C4-2B (cell line): ENCODE measurements around the gene ITGB3.

Source experiments
- H3K27ac ChIP-seq: fragments of 450-650 bp; 2 replicates; pipeline ENCODE4 v1.5.1; 2017
- ZFX ChIP-seq: fragments of 450-650 bp; IDR thresholded peaks from 2 replicates; pipeline ENCODE4 v1.6.1; 2017
- TF ChIP-seq, protein P1 (sequence below): fragments of 450-650 bp; conservative IDR thresholded peaks from 2 replicates; pipeline ENCODE4 v1.5.1; 2017; ENCODE audit warnings: mild to moderate bottlenecking

ITGB3 gene

DNA sequence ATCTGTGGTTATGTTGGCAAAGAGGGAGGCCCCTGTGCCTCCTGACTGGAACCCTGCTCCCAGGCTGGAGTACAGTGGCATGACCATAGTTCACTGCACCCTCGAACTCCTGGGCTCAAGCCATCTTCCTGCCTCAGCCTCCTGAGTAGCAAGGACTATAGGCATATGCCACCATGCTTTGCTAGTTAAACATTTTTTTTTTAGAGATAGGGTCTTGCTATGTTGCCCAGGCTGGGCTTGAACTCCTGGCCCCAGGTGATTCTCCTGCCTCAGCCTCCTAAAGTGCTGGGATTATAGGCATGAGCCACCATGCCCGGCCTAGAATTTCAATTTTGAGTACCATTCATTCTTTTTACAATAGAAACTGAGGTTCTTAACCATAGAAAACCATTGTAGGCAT, 21.2 kb upstream of the ITGB3 start:
- H3K27ac ChIP-seq = no peak overlapping the region
- TF ChIP-seq, protein P1, sequence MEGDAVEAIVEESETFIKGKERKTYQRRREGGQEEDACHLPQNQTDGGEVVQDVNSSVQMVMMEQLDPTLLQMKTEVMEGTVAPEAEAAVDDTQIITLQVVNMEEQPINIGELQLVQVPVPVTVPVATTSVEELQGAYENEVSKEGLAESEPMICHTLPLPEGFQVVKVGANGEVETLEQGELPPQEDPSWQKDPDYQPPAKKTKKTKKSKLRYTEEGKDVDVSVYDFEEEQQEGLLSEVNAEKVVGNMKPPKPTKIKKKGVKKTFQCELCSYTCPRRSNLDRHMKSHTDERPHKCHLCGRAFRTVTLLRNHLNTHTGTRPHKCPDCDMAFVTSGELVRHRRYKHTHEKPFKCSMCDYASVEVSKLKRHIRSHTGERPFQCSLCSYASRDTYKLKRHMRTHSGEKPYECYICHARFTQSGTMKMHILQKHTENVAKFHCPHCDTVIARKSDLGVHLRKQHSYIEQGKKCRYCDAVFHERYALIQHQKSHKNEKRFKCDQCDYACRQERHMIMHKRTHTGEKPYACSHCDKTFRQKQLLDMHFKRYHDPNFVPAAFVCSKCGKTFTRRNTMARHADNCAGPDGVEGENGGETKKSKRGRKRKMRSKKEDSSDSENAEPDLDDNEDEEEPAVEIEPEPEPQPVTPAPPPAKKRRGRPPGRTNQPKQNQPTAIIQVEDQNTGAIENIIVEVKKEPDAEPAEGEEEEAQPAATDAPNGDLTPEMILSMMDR = no peak
- TF ChIP-seq ZFX = no peak

DNA sequence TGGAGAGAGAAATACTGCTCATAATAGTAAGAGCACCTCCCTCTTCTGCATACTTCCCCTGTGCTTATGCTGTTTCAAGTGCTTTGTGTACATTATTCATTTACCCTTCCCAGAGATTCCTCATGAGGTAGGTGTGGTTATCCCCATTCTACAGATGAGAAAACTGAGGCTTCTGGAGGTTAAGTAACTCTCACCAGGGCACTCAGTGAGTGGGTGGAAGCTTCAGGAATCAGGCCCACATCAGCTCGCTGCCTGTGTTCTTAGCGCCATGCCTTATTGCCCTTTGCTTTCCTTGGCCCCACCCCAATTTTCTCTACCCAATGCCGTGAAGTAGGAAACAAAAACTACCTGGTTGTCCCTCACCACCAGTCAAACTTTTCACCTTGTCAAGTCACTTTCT, 18.1 kb upstream of the ITGB3 start:
- TF ChIP-seq ZFX = no peak
- TF ChIP-seq, protein P1 = no peak
- H3K27ac ChIP-seq = no peak overlapping the region

DNA sequence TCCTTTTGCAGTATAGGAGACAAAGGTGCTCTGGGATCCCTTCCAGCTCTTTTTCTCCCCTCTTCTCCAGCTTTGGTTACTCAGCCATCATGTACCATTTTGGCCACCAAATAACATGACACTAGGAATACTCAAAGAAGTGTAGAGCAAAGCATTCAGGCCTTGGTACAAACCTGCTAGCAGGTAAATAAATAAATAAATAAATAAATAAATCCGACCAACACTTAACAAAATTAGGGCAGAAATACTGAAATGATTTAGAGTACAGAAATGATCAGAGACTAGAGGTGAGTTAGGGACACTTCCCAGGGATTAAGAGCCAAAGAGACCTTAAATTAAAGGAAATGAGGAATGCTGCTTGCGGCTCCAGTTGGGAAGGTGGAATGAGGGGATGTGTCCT, 17.7 kb upstream of the ITGB3 start:
- no peak overlapping the region for H3K27ac ChIP-seq
- TF ChIP-seq, protein P1 = no peak
- no peak for TF ChIP-seq ZFX

DNA sequence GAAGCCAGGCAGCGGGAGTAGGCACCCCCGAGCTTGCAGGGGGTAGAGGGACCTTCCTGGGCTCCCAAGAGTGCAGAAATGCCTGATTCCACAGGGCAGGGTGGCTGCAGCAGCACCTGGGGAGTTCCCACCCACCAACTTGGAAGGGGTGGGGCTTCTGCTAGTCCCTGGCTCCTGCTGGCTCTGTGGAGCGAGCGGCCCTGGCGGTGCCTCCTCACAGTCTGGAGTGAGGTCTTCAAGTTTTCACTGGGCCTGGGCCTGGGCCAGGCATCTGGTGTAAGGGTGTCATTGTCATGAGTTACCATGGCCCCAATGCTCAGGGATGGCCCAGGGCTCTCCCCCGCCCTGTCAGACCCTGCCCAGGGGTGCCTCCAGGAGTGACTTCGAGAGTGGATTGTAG, 15.8 kb upstream of the ITGB3 start:
- TF ChIP-seq, protein P1 = no peak
- no peak for TF ChIP-seq ZFX

DNA sequence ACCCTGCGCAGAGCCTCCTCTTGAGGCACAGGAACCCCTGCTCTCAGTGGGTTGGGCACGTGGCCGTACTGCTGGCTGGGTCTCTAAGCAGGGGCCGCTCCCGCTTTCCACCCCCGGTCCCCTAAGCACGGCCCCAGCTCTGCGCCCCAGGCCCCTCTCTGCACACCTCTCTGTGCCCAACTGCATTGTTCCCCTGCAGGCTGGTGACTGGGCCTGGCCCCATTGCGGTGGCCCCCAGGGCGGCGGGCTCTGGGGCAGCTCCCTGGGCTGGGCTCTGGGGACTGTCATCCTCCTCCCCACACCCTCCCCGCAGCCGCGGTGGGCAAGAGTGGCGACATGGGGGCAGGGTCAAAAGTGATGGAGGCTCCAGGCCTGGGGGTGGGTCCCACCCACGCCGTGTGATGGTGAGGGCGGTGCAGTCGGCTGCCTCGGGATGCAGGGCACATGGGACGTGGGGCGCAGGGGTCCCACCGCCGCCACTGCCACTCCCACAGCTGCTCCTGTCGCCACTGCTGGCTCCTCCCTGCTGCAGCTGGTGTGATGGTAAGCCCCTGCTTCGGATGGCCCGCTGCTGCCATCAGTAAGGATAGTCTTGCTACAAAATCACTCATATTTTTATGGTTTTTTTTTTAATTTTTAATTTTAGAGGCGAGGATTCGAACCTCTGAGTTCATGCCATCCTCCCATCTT, 15.2 kb upstream of the ITGB3 start:
- TF ChIP-seq, protein P1 = no peak
- no peak for TF ChIP-seq ZFX
- H3K27ac ChIP-seq = no peak overlapping the region

More for the DNA sequence above, 15.8 kb upstream of the ITGB3 start:
- H3K27ac ChIP-seq = no peak overlapping the region

DNA sequence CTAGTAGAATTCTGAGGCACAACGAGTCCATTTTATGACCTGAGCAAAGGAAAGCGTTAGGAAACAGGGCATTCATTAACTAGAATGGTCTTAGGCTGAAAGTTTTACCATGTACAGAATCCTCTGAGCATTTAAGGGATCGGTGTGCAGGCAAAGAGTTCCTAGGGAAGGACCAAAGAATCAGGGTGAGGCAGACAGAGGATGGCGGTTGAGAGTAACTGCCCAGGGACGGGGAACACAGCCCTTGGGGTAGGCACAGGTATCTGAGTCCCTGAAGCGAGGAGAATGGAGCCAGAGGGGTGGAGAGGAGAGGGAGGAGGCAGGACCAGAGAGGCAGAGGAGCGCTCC, 14.0 kb upstream of the ITGB3 start:
- no peak overlapping the region for H3K27ac ChIP-seq
- TF ChIP-seq, protein P1 = no peak
- no peak for TF ChIP-seq ZFX

DNA sequence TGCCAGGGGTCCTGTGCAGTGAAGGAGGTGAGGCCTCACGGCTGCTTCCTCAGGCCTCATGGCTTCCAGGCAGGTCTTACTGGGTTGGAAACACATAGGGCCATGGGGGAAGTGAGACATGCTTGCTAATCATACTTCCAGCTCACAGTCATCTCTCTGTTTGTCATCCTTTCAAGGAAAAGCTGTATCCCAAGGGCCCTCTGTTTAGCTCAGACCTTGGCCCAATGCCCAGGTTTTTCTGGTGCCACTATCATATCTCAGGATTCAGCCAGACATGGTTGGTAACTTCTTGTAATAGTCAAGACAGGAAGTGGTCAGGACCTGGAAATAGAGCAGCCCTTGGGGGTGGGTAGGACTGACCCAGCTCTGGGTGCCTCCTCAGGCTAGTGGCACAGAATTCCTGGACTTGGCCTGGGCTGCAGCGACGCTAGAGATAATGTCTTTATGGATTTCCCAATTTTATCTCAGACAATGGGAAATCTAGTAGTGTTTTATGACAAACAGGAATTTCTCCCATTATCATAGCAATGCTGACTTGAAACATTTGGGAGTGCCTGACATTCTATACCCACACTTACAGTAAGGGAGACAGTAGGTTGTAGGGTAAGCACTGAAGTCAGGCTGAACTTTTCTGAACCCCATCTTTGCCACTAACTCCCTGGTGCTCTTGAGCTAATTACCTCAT, 13.5 kb upstream of the ITGB3 start:
- TF ChIP-seq, protein P1 = no peak
- no peak for TF ChIP-seq ZFX
- no peak overlapping the region for H3K27ac ChIP-seq
